Spinal cord (tissue), 10 donors: ENCODE measurements around the gene PSMA8. TPM values are rescaled to one million over a fixed set of nuclear protein-coding genes. Genes with fewer than 3 reads are reported as not detected.
"Not testable (repeated sequence)": the region's sequence is repeated elsewhere in the genome, so short reads cannot be mapped to it uniquely, and the experiment has no call there.

Source experiments
- DNase-seq, 6 donors: peaks; one replicate each; pipeline versions ENCODE4 v3.0.0 to v3.0.0-alpha.2; 2013 to 2015; ENCODE audit warnings: low spot score in 6 of 6, low read depth in 4 of 6
- H3K27ac ChIP-seq: one replicate; pipeline ENCODE4 v1.5.1; 2013; ENCODE audit warnings: low read depth, low read length, control low read depth
- H3K27me3 ChIP-seq: one replicate; pipeline ENCODE4 v1.6.1; 2013; ENCODE audit warnings: low read length; ENCODE audit not compliant: control insufficient read depth, insufficient read depth
- H3K36me3 ChIP-seq: one replicate; pipeline ENCODE4 v1.6.1; 2013; ENCODE audit warnings: low read length; ENCODE audit not compliant: control insufficient read depth, insufficient read depth
- H3K4me1 ChIP-seq: one replicate; pipeline ENCODE4 v1.6.1; 2013; ENCODE audit warnings: low read length; ENCODE audit not compliant: control insufficient read depth, insufficient read depth
- H3K4me3 ChIP-seq: one replicate; pipeline ENCODE4 v1.5.1; 2013; ENCODE audit warnings: low read depth, low read length, control low read depth
- H3K9me3 ChIP-seq: one replicate; pipeline ENCODE4 v1.6.1; 2013; ENCODE audit warnings: low read length; ENCODE audit not compliant: control insufficient read depth, insufficient read depth
- WGBS: methylation state at CpG from one replicate; pipeline ENCODE4 v1.1.5; 2013; ENCODE audit warnings: missing lambda C conversion rate; ENCODE audit not compliant: insufficient coverage; 5-methylcytosine and 5-hydroxymethylcytosine counted together
- polyA plus RNA-seq, 2 donors: library from polyadenylated mRNA; unstranded; fragments of 120-200 nt; gene quantifications; one replicate each; pipeline ENCODE4 v1.2.1, GENCODE V29; 2013; ENCODE audit not compliant: insufficient read length in 2 of 2
- total RNA-seq, 2 donors: library from RNA; depleted of rRNA in 1 of 2; stranded (reverse); fragments of 120-200 nt in 1 of 2; fragments of >200 nt in 1 of 2; gene quantifications; one replicate each; pipeline versions ENCODE4 v1.2.3 to v1.2.4, GENCODE V29; 2013 to 2014
- donor health status: healthy.

Gene PSMA8
- total and polyA plus RNA-seq, 4 donors: 0.20 to 0.21 (median 0.21) TPM; not detected in 1

GRCh38 chr18:26159353-26159752 is 25.7 kb downstream of the PSMA8 start:
- H3K27ac ChIP-seq: no peak overlapping the region
- no peaks in the 10 kb centered on the region for H3K36me3 ChIP-seq
- peak in 1 of 6 donors; percentile 32 for DNase-seq
- no peaks in the 10 kb centered on the region for H3K27me3 ChIP-seq
- H3K9me3 ChIP-seq: no peaks in the 10 kb centered on the region
- no peak overlapping the region for H3K4me3 ChIP-seq
- no peaks in the 10 kb centered on the region for H3K4me1 ChIP-seq
- no CpG with 5 or more reads among the region's 3 CpGs for WGBS

- H3K36me3 ChIP-seq: no peaks in the 10 kb centered on the region
- no peaks in the 10 kb centered on the region for H3K4me1 ChIP-seq
- H3K9me3 ChIP-seq: no peaks in the 10 kb centered on the region
- H3K27ac ChIP-seq: no peak overlapping the region
- DNase-seq: no peak
- H3K4me3 ChIP-seq: no peak overlapping the region
- 80% methylated on average over 1 of the region's 2 CpGs for WGBS
- no peaks in the 10 kb centered on the region for H3K27me3 ChIP-seq
These were observed 30.9 kb downstream of the PSMA8 start for GRCh38 chr18:26164571-26164970.

GRCh38 chr18:26167592-26167991 is 33.9 kb downstream of the PSMA8 start:
- WGBS: no CpG with 5 or more reads among the region's 1 CpG
- not testable (repeated sequence) for DNase-seq, H3K36me3 ChIP-seq, H3K4me3 ChIP-seq, H3K9me3 ChIP-seq, H3K27ac ChIP-seq, H3K4me1 ChIP-seq, H3K27me3 ChIP-seq

- no peak overlapping the region for H3K27ac ChIP-seq
- H3K36me3 ChIP-seq: no peaks in the 10 kb centered on the region
- no peaks in the 10 kb centered on the region for H3K4me1 ChIP-seq
- no peaks in the 10 kb centered on the region for H3K27me3 ChIP-seq
- no peaks in the 10 kb centered on the region for H3K9me3 ChIP-seq
- WGBS: 100% methylated on average over 1 of the region's 2 CpGs
- DNase-seq: no peak
- H3K4me3 ChIP-seq: no peak overlapping the region
These were observed 41.8 kb downstream of the PSMA8 start for GRCh38 chr18:26175481-26175880.

- H3K4me1 ChIP-seq: no peaks in the 10 kb centered on the region
- H3K9me3 ChIP-seq: no peaks in the 10 kb centered on the region
- H3K27ac ChIP-seq: no peak overlapping the region
- no peak for DNase-seq
- no peaks in the 10 kb centered on the region for H3K36me3 ChIP-seq
- no peaks in the 10 kb centered on the region for H3K27me3 ChIP-seq
- H3K4me3 ChIP-seq: no peak overlapping the region
These were observed 42.5 kb downstream of the PSMA8 start for GRCh38 chr18:26176134-26176533.

GRCh38 chr18:26181343-26181826 is 47.7 kb downstream of the PSMA8 start:
- Histone ChIP-seq H3K27ac (no peak overlapping the region), H3K4me1 (no peaks in the 10 kb centered on the region), H3K9me3 (peaks cover 2% of the 10 kb centered on the region), H3K27me3 (no peaks in the 10 kb centered on the region), H3K36me3 (no peaks in the 10 kb centered on the region), H3K4me3 (no peak overlapping the region)
- 90% methylated on average over 4 of the region's 7 CpGs for WGBS
- DNase-seq: no peak

GRCh38 chr18:26183395-26184112 is 49.9 kb downstream of the PSMA8 start:
- Histone ChIP-seq H3K9me3 (peaks cover 2% of the 10 kb centered on the region), H3K27ac (no peak overlapping the region), H3K4me1 (no peaks in the 10 kb centered on the region), H3K36me3 (no peaks in the 10 kb centered on the region), H3K4me3 (no peak overlapping the region), H3K27me3 (no peaks in the 10 kb centered on the region)
- DNase-seq: no peak

GRCh38 chr18:26185267-26185666 is 51.6 kb downstream of the PSMA8 start:
- no CpG with 5 or more reads among the region's 2 CpGs for WGBS
- H3K4me3 ChIP-seq: no peak overlapping the region
- H3K9me3 ChIP-seq: peaks cover 2% of the 10 kb centered on the region
- no peak for DNase-seq
- H3K27me3 ChIP-seq: no peaks in the 10 kb centered on the region
- H3K4me1 ChIP-seq: no peaks in the 10 kb centered on the region
- no peaks in the 10 kb centered on the region for H3K36me3 ChIP-seq
- no peak overlapping the region for H3K27ac ChIP-seq

- H3K27ac ChIP-seq: no peak overlapping the region
- no peaks in the 10 kb centered on the region for H3K36me3 ChIP-seq
- H3K4me3 ChIP-seq: no peak overlapping the region
- no peaks in the 10 kb centered on the region for H3K27me3 ChIP-seq
- no peak for DNase-seq
- WGBS: 91% methylated on average over 7 of the region's 8 CpGs
- no peaks in the 10 kb centered on the region for H3K4me1 ChIP-seq
- no peaks in the 10 kb centered on the region for H3K9me3 ChIP-seq
These were observed 56.8 kb downstream of the PSMA8 start for GRCh38 chr18:26190506-26190905.

GRCh38 chr18:26192233-26192632 is 58.6 kb downstream of the PSMA8 start:
- Histone ChIP-seq H3K27ac (no peak overlapping the region), H3K36me3 (no peaks in the 10 kb centered on the region), H3K9me3 (no peaks in the 10 kb centered on the region), H3K27me3 (no peaks in the 10 kb centered on the region), H3K4me1 (no peaks in the 10 kb centered on the region), H3K4me3 (no peak overlapping the region)
- DNase-seq: no peak
- no CpG with 5 or more reads among the region's 1 CpG for WGBS
